WI38 (cell line): ENCODE results near the gene LHCGR.

Source experiments
- H3K4me3 ChIP-seq: 2 replicates; pipeline ENCODE4 v1.5.1; 2011; ENCODE audit warnings: low read depth, mild to moderate bottlenecking, control low read depth, low read length
- CTCF ChIP-seq: IDR thresholded peaks from 2 replicates; pipeline ENCODE4 v1.5.1; 2012; ENCODE audit warnings: low read depth, mild to moderate bottlenecking, control low read depth, low read length

The LHCGR gene

GRCh38 chr2:48693645-48694044, 61.9 kb downstream of the LHCGR start:
- TF ChIP-seq CTCF: no peak
- no peak overlapping the region for H3K4me3 ChIP-seq

- no peak overlapping the region for H3K4me3 ChIP-seq
- TF ChIP-seq CTCF: no peak
Observed at GRCh38 chr2:48693066-48693465, 62.5 kb downstream of the LHCGR start.

GRCh38 chr2:48691935-48692691, 63.4 kb downstream of the LHCGR start:
- no peak for TF ChIP-seq CTCF
- no peak overlapping the region for H3K4me3 ChIP-seq

GRCh38 chr2:48685126-48685525, 70.4 kb downstream of the LHCGR start:
- TF ChIP-seq CTCF: no peak
- H3K4me3 ChIP-seq: no peak overlapping the region

GRCh38 chr2:48677450-48677849, 78.1 kb downstream of the LHCGR start:
- no peak overlapping the region for H3K4me3 ChIP-seq
- no peak for TF ChIP-seq CTCF

GRCh38 chr2:48674933-48675332, 80.6 kb downstream of the LHCGR start:
- H3K4me3 ChIP-seq: no peak overlapping the region
- no peak for TF ChIP-seq CTCF

GRCh38 chr2:48673581-48673980, 81.9 kb downstream of the LHCGR start:
- TF ChIP-seq CTCF: no peak
- no peak overlapping the region for H3K4me3 ChIP-seq
